GM12864 (cell line): ENCODE data around the gene WWC2.

Experiments
- DNase-seq: peaks from one replicate; pipeline ENCODE4 v3.0.0-alpha.2; 2011; ENCODE audit warnings: low read depth
- H3K4me3 ChIP-seq: 2 replicates; pipeline ENCODE4 v1.5.1; 2011; ENCODE audit warnings: mild to moderate bottlenecking, low read depth, low read length, control low read depth
- CTCF ChIP-seq: IDR thresholded peaks from 2 replicates; pipeline ENCODE4 v1.5.1; 2011; ENCODE audit warnings: low read depth, mild to moderate bottlenecking, moderate library complexity, low read length, control low read depth, inconsistent platforms; ENCODE audit errors: missing control alignments

Gene WWC2

GRCh38 chr4:183171484-183172267 lies 72.6 kb downstream of the WWC2 start:
- H3K4me3 ChIP-seq = no peak overlapping the region
- TF ChIP-seq CTCF = no peak
- DNase-seq = no peak

- no peak overlapping the region for H3K4me3 ChIP-seq
- TF ChIP-seq CTCF = no peak
- no peak for DNase-seq
Measured at GRCh38 chr4:183172881-183173280, 73.8 kb downstream of the WWC2 start.

DNA sequence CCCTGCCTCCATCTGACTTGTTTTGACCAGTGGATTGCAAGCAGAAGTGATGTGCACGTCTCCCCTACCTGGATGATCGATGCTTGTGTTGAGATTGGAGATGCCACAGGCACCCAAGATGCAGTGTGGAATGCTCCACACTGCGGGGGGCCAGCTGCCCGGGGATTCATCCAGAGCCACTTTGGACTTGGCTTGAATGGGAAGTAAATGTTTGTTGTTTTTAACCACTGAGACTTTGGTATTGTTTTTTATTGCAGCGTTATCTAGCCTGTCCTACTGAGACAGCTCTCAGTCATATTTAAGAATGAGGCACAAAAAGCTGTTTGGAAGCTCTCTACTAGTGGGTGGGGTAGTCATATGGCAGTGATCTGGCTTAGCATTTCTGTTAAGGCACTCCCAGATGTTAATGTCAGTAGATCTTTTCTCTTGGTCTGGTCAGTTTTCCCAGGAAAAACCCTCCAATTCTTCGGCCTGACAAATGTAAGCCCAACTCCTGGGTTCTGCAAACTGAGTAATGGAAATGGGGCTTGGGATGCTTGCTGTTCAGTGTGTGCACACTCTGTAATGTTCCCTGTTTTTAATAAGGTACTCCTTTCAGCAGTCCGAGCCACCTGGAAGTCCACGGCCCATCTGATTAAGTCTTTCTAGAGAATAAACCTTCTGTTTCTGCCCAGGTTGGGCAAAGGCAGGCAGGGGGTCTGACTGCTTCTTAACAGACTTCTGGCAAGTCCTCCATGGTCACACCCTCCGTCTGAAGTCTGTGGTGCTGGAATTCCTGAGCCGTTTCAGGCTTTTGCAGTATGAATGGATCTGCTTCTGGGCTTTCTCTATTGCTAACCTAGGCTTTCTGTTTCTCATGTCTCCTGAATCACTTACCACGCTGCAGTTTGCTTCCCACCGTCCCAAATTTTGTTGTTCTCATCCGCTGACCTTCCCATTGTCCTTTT lies 74.8 kb downstream of the WWC2 start:
- H3K4me3 ChIP-seq = no peak overlapping the region
- no peak for TF ChIP-seq CTCF
- no peak for DNase-seq

DNA sequence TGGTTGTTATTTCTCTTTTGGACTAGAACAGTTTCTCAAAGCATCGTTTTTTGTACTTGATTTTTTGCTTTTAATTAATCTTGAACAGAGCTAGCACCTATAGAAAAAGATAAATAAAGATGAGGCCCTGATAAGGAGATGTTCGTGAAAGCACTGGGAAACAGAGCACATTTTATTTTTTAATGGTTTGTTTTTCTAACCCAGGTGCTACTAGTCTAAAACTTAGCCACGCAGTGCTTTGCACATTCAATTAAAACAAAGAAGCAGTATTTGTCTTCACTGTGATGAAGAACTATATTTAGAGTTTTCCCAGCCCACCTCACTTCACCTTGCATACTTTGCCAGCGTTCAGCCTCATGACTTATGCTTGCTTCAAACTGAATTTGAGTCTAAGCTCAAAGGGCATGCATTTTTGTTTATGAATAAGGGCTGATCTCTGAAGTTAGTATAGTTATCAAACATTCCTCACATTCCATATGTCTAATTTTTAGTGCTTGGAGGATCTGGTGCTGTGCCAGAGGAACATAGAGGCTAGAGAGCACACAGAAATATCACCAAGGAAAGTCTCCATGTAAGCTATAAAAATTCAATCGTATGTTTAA lies 76.7 kb downstream of the WWC2 start:
- TF ChIP-seq CTCF = no peak
- DNase-seq = no peak
- H3K4me3 ChIP-seq = no peak overlapping the region

GRCh38 chr4:183177001-183177400 lies 77.9 kb downstream of the WWC2 start:
- H3K4me3 ChIP-seq = no peak overlapping the region
- DNase-seq = no peak
- TF ChIP-seq CTCF = no peak

GRCh38 chr4:183178201-183178600 lies 79.1 kb downstream of the WWC2 start:
- no peak overlapping the region for H3K4me3 ChIP-seq
- DNase-seq = no peak
- no peak for TF ChIP-seq CTCF
